NCI-H82 treated with DMSO at 0.1 percent for 48 hours (cell line): ENCODE results near the gene GPHN.

Source experiments
- DNase-seq: peaks from one replicate; lab custom pipeline; 2025; ENCODE audit not compliant: unreplicated experiment; lab: John Stamatoyannopoulos, UW

The GPHN gene

DNA sequence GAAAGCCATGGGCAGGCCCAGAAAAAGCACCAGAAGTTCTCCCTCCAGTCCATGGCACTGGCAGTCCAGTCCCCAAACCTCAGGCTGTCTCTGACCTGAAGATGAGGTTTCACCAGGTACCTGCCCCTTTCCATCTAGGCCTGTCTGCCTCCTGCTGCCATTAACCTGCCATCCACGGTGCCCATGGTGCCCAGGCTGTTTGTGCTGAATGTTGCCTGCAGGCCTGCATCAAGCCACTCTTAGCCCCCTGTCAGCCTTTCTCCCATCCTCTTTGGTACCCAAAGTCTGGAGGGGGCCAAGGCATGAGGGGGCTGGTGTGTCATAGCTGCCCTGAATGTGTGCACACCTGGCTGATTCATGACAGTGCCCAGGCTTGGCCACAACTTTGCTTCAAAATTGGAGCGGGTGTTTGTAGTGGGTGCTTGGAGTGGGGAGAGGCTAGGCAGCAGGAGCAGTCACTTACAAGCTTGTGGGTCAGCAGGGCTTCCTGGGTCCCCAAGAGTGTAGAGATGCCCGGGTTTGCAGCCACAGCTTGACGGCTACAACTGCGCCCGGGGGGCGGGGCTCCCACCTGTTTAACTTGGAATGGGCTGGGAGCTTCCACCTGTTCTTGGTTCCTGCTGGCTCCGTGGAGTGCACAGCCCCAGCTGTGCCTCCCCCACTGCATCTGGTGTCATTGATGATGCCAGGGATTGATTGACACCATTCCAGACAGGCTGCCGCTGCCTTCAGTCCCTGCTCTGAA lies 88.5 kb downstream of the GPHN start:
- DNase-seq = no peak

DNA sequence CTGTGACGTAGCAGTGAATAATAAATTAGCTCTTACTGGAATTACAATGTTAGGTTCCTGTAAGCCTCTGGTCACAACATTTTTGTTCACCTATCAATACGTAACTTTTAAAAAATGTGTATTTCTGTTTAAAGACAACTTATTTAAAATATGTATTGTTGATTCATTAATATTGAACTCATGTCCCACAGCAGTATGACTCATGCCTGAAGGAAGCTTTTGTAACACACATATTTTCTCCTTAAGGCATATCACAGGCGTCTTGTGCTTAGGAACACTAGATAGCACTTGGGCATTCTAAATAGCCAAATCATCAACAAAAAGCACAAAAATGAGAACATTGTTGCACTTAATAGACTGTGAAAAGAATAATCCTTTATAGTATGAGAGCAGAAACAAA lies 92.5 kb downstream of the GPHN start:
- no peak for DNase-seq

DNA sequence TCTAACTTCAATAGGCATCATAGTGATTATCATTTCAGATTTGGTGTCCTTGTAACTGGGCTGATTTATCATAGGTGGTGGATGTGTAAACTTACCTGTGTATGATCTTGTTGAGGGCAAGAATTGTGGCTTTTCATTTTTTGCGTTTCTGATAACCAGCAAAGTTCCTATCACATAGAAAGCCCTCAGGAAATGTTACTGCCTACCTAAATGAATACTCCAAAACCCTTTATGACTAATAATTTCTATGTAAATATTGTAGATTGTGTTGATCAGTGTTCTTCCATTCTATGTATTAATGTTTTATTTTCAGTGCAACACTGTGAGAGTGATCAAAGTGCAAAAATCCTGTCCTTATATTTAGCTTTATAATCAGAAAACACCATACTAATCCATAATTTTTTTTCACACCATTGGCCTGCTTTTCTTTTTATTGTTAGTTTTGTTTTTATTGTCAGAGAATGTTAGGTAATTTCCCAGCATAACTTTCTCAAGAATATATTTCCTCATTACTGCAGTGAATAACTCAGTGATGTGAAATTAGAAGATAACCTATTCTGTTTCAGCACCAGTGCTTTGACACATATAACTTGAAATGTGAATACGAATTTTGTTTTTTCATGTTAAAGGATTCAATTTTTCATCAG lies 94.1 kb downstream of the GPHN start:
- DNase-seq = no peak

DNA sequence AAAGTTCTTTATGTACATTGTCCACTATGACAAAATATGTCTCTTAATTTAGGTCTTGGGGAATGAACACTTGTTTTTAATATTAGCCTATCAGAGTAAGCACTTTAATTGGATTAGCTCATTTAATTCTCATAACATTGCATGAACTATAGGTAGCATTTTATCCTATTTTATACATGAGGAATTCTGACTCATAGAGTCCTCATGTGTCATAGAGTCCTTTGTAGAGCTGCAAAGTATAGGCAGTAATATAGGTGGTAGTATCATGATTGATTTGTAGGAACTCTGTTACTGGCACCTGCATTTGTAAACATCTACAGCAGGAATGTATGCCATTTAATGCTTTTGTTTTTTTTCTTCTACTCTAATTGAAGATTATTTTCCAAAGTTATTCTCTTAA lies 96.0 kb downstream of the GPHN start:
- DNase-seq = no peak

DNA sequence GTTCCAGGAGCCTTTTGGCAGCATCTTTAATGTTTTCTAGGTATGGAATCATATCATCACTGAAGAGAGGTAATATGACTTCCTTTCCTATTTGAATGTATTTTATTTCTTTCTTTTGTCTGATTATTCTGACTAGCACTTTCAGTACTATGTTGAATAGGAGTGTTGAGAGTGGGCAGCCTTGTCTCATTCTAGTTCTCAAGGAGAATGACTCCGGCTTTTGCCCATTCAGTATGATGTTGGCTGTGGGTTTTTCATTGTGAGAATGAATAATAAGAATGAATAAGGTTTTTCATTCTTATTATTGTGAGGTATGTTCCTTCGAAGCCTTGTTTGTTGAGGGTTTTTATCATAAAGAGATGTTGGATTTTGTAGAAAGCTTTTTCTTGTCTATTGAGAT lies 98.9 kb downstream of the GPHN start:
- no peak for DNase-seq

DNA sequence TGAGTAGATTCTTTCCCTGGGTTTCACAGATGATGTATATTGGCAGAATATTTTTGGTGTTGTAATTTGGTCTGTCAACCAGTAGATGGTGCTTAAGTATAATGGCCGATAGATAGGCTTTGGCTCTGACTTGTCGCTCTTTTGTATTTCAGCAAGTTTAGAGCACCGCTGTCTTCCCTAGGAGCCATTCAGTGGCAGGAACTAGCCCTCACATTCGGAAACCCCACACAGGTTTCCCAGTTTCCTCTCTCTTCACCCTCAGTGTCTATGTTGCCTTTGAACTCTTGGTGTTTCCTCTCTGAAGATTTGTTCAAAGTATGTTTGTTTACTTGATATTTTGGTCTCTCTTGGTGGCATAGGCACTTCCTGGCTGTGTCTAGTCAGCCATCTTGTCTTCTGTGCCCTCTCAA lies 102.2 kb downstream of the GPHN start:
- DNase-seq = no peak

DNA sequence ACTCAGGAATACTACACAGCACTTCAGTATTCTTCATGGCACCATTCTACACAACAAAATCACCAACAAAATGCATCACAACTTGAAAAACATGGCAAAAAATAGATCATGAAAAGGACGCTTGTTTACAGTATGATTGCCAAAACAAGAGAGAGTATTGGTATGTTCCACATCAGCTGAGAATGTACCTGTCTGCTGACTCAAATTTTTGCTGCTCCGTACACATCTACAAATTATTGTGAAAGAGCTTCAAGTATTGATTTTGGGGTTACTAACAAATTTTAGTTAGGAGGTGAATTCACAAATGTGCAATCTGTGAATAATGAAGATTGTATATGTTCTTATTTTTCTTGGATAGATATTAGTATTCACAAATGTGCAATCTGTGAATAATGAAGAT lies 105.4 kb downstream of the GPHN start:
- DNase-seq = no peak

DNA sequence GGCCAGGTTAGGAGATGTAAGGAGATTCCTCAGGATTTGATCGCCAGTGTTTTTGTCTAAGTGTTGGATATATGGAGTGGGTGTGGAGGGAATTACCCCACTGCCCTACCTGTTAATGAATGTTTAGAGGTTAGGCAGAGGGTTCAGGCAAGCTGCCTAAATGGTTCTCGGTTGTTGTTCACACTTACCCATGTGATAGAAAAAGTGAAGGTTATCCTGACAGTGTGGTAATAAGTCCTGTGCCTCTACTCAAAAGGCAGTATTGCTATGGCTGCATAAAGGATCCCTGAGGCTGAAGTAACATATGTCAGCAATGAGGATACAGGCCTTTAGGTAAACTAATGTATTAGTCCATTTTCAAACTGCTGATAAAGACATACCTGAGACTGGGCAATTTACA lies 112.0 kb downstream of the GPHN start:
- DNase-seq = no peak

DNA sequence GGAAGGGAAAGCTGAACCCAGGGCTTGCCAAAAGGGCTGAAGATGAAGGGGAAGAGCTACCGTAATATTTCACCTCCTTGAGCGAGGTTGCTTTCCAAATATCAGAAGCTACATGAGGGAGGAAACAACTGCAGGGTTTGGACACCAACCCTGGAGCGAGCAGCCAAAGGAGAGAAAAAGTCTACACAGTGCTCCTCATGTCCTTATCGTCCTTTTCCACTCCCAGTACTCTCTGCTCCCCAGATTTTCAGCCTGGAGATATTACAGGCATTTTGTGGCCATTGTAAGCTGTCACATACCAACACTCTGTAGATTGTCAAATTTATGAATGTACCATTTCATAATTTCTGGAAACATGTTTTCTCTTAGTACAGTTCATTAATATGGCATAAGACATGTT lies 115.9 kb downstream of the GPHN start:
- no peak for DNase-seq

DNA sequence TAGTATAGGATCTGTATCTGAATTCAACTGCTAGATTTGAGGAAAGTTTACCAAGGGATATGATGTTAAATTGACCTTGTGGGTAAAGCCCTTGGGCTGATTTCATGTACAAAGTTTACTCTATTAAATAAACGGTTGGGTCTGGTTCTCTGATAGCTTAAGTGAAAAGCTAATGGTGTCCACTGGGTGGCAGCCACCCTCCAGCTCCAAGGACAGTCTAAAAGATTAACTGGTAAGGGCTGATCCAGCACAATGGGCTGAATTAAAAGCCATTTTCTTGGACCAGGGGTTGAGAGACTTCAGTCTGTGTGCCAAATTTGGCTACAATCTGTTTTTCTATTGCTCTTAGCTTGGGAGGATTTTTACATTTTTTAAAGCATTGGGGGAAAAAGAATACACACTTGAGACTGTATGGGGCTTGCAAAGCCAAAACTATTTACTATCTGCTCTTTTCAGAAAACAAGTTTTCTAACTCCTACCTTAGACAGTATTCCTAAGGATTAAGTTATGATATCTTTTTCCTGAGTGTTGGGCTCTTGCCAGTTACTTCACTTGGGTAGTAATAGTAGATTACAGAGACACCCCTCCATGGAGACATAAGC lies 116.5 kb downstream of the GPHN start:
- peak; percentile 5 for DNase-seq

DNA sequence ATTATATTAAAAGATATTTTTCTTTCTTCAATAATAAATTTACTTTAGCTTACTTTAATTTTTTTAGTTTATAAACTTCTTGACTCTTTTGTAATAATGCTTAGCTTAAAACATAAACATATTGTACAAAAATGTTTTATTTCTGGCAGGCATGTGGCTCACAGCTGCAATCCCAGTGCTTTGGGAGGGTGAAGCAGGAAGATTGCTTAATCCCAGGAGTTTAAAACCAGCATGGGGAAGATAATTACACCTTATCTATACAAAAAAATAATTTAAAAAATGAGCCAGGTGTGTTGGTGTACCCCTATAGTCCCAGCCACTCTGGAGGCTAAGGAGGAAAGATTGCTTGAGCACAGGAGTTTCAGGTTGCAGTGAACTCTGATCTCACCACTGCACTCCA lies 120.7 kb downstream of the GPHN start:
- no peak for DNase-seq

DNA sequence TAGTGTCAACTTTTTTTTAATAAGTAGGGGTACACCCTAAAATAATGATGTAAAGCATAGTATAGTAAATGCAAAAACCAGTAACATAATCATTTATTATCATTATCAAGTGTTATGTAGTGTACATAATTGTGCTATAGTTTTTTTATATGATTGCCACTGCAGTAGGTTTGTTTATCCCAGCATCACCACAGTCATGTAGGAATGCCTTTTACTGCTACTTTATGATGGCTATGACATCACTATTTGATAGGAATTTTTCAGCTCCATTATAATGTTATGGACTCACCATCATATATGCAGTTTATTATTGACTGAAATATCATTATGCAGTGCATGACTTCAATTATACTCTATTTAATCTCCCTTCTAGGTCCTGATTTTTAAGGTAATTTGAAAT lies 121.6 kb downstream of the GPHN start:
- DNase-seq = no peak

DNA sequence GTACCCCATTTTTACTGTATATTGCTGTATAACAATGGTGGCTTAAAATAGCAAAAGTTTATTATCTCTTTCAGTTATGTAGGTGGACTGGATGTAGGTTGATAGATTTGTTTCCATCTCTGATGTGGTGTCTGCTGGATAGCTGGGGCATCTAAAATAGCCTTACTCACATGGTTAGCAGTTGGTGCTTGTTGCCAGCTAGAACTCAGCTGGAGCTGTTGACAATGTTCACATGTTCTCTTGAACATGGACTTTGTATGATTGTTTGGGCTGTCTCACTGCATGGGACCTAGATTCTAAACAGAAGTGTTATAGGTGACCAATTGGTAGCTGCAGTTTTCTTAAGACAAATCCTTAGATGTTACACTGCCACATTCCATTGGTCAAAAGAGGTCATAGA lies 126.9 kb downstream of the GPHN start:
- no peak for DNase-seq

DNA sequence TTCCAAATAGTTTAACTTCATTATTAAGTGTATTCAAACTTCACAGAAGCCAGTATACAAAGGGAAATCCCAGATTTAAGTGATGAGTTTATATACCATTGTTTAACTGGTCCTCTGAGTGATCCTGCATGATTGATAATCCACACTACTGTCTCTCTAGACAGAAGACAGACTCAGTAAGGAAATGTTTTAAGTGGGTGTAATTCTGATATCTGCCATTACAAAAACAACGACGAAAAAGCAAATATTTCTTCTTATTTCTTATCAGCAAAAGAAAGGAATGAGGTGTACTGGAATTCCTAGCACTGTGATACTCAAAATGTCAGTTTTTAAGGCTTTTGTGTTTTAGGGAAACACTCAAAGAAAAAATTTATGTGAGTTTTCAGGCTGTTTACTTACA lies 127.5 kb downstream of the GPHN start:
- no peak for DNase-seq

DNA sequence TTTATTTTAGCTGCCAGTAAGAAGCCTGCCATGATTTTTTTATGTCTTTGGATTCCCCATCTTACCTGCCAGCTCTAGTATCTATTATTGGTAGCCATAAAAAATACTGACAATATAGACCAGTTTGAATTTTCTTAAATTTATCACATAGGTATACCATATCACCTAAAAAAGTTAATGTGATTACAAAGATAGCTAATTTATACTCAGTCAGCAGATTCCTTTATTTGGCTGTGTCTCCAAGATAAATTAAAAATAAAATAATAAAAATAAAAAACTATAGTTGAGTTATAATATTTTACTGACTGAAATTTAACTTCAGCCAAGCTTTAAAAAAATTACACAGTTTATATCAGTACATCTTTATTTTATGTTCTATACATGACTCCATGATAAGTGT lies 128.3 kb downstream of the GPHN start:
- DNase-seq = no peak

DNA sequence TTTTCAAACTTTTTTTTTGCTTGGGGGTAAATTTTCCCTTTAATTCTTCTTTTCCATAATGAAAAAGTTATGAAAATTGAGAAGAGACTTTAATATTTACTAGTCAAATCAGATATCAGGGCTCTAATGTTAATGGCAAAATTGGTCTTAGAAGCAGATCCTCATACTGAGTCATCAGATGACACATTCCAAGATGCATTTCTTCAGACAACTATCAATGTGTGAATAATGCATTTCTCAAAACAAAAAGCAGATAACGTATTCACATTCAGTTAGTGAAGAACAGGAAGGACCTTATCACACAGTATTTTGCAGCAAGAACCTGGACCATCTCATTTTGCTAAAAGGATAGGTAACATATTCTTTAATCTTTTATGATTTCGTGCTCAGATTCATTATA lies 130.7 kb downstream of the GPHN start:
- DNase-seq = no peak

DNA sequence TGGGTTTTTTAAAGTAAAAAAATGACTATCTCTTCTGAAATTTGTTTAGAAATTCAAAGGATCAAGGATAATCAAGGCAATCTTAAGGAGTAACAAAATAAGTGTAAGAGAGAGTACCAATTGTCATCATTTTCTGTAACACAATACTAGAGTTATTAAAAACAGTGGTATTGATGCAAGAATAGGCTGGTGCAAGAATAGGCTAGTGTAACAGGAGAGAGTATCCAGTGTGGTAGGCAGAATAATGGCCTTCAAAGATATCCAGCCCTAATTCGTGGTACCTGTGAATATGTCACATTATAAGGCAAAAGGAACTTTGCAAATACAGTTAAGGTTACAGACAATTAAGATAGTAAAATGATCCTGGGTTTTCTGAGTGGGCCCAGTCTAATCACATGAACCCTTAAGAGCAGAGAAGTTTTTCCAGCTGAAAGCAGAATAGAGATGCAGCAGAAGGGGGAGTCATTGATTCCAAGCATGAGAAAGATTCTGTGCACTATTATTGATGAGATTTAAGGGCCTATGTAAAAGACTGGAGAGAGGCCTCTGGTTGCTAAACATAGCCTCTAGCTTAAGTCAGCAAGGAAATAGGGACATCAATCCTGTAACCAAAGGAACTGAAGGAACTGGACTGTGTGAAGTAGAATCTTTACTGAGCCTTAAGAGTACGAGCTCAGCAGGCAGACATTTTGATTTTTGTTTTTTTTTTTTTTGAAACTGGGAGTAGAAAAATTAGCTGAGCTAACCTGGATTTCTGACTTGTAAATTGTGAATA lies 134.1 kb downstream of the GPHN start:
- DNase-seq = no peak

DNA sequence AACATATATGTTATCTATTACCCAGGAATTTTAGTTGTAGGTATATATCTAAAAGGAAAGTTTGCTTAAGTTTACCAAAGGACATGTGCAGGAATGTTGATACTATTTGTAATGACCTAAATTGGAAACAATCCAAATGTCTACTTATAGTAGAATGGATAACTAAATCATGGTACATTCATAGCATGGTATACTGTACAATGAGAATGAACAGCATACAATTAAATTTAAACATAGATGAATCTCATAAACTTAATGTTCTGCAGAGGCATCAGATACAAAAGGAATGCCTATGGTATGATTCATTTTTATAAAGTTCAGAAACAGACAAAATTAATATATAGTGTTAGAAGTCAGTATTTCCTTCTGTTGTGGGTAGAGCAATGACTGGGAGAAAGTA lies 135.4 kb downstream of the GPHN start:
- DNase-seq = no peak

DNA sequence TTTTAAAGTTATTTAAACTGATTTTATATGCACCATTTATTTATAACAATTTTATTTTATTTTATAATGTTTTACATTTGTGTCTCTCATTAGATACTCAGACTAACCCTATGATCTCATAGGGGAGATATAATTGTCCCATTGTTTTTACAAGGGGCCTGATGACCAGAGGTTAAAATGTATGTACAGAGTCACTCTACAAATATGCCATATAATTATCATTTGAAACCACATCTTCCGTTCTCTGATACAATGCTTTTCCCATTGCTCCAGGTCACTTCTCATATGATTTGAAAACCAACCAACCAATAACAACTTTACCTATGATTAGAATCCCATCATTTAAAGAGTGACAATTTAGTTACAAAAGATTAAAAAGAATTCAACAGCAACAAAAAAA lies 137.8 kb downstream of the GPHN start:
- DNase-seq = no peak

DNA sequence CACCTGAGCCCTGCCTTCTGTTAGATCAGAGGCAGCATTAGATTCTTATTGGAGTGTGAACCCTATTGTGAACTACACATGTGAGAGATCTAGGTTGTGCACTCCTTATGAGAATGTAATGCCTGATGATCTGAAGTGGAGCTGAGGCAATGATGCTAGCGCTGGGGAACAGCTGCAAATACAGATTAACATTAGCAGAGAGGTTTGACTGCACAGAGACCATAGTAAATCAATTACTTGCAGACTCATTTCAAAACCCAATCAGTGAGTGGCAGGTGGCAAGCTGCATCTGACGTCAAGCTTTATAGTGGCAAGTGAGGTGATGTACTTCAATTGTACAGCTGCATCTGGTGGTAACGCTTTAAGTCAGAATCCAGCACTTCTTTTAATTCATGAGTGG lies 141.6 kb downstream of the GPHN start:
- peak; percentile 14 for DNase-seq

DNA sequence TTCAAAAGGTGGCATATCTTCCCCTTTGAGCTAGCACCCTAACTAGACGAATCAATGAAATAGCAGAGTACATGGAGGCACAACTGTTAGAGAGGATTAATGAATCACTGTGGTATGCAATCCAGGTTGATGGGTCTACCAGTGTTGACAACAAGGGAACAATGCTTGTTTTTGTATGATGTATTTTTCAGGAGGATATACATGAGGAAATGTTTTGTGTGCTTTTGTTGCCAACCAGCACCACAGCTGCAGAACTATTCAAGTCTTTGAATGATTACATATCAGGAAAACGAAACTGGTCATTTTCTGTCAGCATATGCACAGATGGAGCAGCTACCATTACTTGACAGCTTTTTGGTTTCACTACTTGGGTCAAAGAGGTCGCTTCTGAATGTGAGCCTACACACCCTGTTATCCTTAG lies 142.6 kb downstream of the GPHN start:
- no peak for DNase-seq
